Renal cortex interstitium (tissue), 15 donors: ENCODE data around the gene LCE3E. TPM values are rescaled to one million over a fixed set of nuclear protein-coding genes. Genes with fewer than 3 reads are reported as not detected.
"Not testable (repeated sequence)": the region's sequence is repeated elsewhere in the genome, so short reads cannot be mapped to it uniquely, and the experiment has no call there.

Experiments used
- DNase-seq, 11 donors: peaks; one replicate each; pipeline ENCODE4 v3.0.0-alpha.2; 2013; ENCODE audit warnings: low read depth in 9 of 11, low spot score in 4 of 11; ENCODE audit errors: extremely low read depth in 1 of 11
- long read RNA-seq, 16 experiments: transcript quantifications; one replicate each; lab custom pipeline, GENCODE V29; 2026
- polyA plus RNA-seq, 3 donors: library from polyadenylated mRNA; unstranded; fragments of 120-200 nt; gene quantifications; one replicate each; pipeline ENCODE4 v1.2.1, GENCODE V29; 2013; ENCODE audit not compliant: insufficient read length in 3 of 3

The LCE3E gene, protein sequence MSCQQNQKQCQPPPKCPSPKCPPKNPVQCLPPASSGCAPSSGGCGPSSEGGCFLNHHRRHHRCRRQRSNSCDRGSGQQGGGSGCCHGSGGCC
- not detected for polyA plus RNA-seq
- long read RNA-seq, donor 1 = 0 reads
- long read RNA-seq, donor 2 = 0 reads
- long read RNA-seq, donor 3 = 0 reads
- long read RNA-seq, donor 4 = 0 reads
- long read RNA-seq, donor 5 = 0 reads
- long read RNA-seq, donor 6 = 0 reads
- long read RNA-seq, donor 7 = 0 reads
- long read RNA-seq, donor 8 = 0 reads
- long read RNA-seq, donor 9 = 0 reads
- long read RNA-seq, donor 10 = 0 reads
- long read RNA-seq, donor 11 = 0 reads
- long read RNA-seq, donor 12 = 0 reads
- long read RNA-seq, donor 13 = 0 reads
- long read RNA-seq, donor 14 = 0 reads
- long read RNA-seq, donor 15 = 0 reads
- long read RNA-seq, donor 16 = 0 reads

DNA sequence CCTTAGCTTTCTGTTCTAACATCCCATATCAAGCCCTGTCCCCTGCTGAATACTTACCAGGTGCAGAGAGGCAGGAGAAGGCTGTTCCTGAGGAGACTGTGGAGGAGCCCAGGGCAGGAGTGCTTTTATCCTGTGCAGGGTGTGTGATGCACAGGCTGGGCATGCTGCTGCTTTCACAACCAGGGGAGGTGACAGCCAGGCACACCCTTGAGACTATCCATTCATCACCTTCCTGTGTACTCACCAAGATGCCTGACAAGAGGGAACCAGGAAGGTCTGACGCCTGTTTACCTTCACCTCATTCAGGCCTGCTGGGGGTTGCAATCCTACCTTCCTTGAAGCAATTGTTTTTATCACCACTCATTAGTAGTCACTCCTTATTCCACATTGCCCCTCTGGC, at the start of gene LCE3E:
Gene LCE3E, minus strand, starts transcription at position 100 of the 400 bp plus-strand sequence. CDS start 572 bp downstream, outside the sequence.
- DNase-seq = no peak

DNA sequence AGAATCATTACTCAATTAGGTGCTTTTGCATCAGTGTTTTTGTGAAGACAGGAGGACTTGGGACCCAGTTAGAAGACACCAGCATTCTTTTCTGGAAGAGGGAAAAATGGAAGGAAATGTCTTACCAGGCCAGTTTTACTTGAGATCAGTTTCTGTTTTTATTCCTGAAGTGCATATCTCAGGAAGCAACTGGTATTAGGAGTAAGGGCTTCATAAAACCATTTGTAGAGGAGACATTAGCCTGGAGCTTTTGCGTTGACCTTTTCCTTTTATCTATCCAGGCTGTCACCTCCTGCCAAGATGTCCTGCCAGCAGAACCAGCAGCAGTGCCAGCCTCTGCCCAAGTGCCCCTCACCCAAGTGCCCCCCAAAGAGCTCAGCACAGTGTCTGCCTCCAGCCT, 46.9 kb upstream of the LCE3E start, which contains the start of gene LCE3B:
Gene LCE3B, plus strand, starts transcription at position 301 of the 400 bp plus-strand sequence. Its CDS starts 0 bp downstream, at position 301.
- no peak for DNase-seq

DNA sequence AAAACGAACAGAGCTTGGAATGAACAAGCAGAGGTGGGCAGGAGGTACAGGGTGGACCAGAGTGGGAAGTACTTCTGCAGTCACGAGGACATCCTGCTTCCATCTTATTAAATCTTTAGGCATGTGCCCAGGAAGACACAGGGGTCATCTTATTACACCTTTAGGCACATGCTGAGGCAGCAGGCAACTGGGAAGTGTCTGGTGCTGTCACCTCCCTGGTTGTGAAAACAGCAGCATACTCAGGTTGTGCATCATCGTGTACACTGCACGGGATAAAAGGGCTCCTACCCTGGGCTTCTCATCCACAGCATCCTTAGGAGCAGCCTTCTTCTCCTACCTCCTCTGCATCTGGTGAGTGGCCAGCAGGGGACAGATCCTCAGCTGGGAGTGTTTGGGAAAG, 33.4 kb upstream of the LCE3E start, which contains the start of gene LCE3C:
Gene LCE3C, plus strand, starts transcription at position 301 of the 400 bp plus-strand sequence. CDS start 498 bp downstream, outside the sequence.
- DNase-seq = no peak

DNA sequence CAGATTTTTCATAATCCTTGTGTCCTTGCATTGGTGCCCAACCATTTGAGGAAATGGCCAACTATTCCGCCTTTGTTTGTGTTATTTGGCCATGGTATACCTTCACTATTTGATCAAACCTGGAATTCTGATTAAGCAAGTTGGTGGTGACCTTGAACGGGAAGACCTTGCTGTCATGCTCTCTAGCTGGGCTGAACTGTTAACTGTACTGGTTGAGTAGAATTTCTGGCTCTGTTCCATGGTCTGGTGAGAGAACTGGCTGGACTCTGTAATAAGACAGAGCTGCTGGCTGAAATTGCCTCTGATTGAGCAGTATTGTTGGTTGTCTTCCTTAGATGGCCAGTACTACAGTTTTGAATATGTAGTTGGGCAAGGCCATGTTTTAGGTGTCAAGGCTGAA, 30.4 kb upstream of the LCE3E start:
- DNase-seq = no peak

DNA sequence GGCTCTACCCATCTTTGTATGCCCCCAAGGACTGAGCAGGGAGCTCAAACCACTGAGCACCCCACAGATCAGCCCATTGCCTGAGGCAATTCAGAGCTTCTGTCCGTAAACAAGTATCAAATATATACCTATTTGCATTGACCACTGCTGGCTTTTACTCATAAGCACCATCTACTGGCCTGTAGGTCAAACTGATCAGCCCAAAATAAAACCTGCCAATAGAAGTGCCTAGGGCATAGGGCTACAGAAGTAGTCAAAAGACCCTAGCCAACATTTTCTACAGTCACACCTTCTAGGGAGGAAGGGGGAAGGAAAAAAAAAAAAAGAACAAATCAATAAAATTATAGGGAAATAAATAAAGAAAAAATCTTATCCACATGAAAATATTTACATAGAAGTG, 19.0 kb upstream of the LCE3E start:
- no peak for DNase-seq

DNA sequence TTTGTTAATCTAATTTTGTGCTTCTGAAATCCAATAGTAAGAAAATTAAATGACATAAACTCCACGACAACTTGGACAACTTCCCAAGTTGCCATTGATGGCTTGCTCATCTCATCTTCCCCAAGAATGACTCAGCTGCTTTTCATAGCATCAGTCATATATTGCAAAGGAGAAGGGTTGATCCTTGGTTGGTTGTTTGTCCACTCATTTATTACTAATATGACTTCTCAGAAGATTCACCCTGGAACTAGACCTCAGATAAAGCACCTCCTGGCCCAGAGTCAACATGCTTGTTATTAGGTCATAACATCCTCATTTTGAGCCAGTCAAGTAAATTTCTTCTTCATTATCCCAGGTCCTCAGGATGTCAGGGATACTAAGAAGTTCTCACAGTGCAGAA, 16.1 kb upstream of the LCE3E start:
- DNase-seq = no peak

DNA sequence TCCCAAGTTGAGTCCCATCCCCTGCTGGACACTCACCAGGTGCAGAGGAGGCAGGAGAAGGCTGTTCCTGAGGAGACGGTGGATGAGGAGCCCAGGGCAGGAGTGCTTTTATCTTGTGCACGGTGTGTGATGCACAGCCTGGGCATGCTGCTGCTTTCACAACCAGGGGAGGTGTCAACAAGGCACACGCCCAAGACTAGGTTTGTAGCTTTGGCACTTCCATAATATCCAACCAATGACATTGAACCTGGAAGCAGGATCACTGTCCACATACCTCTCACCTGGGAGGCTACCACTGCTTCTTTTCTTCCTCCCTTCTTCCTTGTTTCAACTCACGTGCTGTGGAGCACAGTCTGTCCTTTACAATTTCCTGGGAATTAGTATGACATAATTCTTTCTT, 13.9 kb upstream of the LCE3E start, which contains the start of gene LCE3D:
Gene LCE3D, minus strand, starts transcription at position 84 of the 400 bp plus-strand sequence. CDS start 580 bp downstream, outside the sequence.
- DNase-seq = no peak

DNA sequence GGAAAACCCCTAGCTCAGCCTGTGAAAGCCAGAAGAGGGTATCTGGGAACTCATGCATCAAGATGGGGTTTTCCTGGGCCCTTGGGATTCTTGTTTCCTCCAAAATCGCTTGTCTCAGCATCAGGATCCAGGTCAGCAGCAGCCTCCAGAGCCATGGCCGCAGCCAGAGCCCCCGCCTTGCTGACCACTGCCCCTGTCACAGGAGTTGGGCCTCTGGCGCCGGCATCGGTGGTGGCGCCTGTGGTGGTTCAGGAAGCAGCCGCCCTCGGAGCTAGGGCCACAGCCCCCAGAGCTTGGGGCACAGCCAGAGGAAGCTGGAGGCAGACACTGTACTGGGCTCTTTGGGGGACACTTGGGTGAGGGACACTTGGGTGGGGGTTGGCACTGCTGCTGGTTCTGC, 12.9 kb upstream of the LCE3E start:
- DNase-seq = not testable (repeated sequence)

DNA sequence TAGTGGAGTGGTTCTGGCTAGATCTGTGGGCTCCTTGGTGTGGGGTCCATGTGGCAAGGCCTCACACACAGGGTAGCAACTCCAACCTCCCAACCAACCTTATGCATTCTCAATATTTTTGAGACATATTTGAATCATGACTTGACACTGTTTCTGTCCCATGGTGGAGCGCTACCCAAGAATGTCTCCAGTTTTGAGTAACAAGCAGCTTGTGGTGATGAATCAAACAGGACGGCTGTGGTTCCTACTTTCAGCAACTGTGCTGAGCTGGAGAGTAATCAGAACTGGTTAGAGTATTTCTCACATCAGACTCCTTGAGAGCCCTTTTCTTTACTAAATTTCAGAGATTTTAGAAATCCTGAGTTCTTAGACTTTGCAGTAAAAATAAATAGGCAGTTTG, 10.6 kb upstream of the LCE3E start:
- DNase-seq = no peak

DNA sequence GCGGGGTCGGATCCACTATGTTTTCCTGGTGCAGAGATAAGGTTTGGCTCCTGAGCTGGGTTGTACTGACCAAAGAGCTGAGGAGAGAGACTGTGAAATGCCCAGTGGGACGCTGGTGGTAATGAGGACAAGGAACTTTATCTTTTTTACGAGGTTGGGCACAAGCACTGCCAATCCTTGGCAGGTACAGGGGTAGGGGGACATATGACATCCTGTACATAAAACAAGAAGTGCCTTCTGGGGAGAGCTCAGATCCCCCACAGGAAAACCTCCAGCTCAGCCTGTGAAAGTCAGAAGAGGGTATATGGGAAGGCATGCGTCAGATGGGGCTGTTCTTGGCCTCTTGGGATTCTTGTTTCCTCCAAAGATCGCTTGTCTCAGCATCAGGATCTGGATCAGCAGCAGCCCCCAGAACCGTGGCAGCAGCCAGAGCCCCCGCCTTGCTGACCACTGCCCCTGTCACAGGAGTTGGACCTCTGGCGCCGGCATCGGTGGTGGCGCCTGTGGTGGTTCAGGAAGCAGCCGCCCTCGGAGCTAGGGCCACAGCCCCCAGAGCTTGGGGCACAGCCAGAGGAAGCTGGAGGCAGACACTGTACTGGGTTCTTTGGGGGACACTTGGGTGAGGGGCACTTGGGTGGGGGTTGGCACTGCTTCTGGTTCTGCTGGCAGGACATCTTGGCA, 905 bp downstream of the LCE3E start:
- DNase-seq = no peak

DNA sequence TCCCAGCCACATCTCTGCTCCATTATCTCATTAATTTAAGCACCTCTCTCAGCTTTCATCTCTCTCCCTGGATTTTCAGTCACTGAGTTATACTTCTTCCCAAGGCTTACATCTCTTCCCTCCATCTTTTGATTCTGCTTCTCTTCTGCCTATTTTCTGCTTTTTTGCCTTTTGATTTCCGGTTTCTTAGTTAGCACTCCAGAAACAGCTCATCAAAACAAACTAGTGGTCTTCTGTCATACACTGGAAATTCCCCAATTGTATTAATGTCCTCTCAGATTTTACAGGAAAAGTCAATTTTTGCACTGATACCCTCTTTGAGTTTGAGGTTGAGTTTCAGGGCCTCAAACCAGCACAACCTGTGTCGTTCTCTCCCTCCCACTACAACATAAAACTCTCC, 1.5 kb downstream of the LCE3E start:
- DNase-seq = no peak

DNA sequence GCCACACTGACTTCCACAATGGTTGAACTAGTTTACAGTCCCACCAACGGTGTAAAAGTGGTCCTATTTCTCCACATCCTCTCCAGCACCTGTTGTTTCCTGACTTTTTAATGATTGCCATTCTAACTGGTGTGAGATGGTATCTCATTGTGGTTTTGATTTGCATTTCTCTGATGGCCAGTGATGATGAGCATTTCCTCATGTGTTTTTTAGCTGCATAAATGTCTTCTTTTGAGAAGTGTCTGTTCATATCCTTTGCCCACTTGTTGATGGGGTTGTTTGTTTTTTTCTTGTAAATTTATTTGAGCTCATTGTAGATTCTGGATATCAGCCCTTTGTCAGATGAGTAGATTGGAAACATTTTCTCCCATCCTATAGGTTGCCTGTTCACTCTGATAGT, 18.2 kb downstream of the LCE3E start:
- DNase-seq = not testable (repeated sequence)

DNA sequence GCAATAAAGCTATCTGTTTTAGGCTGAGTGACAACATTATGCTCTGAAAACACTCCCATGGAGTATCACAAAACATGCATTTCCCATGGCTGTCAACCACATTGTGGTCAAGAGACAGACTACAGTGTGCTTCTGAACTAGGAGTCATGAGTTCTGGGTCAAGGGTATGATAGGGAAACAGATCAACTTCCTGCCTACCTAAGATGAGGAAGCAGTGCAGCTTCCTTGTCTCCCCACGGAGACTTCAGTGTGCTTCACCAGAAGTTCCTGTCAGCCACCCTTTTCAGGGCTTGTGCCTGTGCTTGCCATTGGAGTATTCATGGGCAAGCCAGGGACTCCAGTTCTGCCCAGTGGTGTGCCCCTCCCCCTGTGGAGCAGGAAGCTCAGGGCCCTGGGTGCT, 19.9 kb downstream of the LCE3E start:
- no peak for DNase-seq

DNA sequence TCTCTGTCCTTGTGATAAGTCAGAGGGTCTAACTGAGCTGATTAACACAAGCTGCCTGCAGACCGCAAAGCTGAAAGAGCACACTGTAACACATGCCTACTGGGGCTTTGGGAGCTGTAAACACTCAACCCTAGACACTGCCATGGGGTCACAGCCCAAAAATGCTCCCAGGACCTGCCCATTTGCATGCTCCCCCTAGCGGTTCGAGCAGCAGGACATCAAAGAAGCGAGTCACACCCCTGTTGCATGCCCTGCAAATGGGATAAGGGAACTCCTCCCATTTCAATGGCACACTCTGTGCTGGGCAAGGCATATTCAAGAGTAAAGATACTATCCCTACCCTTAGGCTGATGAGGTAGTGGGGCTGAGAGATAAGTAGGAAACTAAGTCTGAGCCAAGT, 22.8 kb downstream of the LCE3E start:
- no peak for DNase-seq

DNA sequence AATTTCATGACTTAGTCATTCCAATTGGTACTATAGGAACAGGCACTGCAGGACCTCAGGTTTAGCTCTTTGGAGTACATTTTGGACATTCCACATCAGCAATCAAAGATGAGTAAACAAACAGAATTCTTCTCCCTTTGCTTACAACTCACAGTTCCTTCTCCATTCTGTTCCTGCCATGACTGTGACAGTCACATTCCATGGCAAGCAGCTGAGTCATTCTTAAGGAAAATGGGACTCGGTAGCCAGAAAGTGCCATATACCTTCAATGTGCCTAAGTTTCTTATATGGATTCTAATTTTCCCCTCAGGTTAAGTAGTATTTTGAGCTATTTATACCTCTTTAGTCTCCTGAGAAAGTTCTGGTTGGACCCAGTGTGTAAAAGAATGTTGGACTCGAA, 26.7 kb downstream of the LCE3E start:
- DNase-seq = no peak

DNA sequence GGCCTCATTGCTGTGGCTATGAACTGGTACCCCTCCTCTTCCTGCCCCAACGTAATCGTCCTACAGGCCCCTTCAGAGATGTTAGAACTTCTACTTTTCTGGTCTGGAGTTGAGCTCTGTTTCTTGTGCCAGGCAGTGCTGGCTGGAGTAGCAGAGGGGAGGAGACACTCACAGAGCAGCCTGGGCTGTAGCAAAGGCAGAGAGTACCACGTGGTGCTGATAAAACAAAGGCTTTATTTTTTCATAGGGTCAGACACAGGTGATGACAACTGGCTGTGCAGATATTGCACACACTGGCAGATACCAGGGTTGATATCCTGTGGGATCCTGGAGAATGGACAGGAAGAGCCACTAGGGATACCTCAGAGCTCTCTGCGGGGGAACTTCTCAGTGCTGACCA, 29.1 kb downstream of the LCE3E start:
- no peak for DNase-seq

DNA sequence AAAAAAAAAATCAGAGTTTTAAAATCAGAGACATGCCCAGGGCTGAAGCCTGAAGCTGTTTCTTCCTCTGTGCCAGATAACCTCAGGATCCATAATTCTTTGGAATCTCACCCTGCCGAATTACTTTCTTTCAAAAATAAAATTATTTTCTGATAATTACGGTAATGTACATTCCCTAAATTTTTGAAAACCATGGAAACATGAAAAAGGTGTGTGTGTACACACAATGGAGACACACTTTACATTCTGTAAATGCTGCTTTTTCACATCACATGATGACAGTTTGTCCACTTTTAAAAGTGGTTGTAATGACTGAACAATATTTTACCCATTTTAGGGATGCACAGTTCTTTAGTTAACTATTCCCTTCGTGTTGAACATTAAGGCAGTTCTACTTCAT, 30.8 kb downstream of the LCE3E start:
- DNase-seq = no peak

DNA sequence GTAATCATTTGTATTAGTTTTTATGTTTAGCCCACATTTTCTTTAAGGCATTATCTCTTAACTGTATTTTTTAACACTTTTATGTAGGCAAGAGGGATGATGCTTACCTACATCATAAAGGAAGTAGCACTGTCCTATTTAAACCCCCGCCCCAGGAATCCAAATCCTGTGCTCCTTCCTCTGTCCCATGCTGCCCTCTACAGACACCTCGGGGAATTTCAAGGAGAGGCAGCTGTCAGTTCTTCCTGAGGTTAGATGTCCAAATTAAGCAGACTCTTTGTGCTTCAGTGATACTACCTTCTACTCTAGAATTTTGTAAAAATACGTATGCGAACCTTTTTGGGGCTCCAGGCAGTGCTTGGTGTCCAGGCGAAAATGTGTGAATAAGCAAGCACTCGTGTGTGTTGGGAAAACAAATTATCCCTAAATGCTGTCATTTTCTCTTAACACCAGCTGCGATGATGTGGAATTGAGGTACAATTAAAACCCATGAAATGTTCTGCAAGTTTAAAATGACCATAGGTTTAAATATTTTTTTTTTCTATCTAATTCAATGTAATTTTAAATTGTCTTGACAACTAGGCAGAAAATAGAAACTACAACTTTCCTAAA, 33.1 kb downstream of the LCE3E start:
- DNase-seq = peak in 6 of 11 donors; percentile 1 to 20 (median 8)

DNA sequence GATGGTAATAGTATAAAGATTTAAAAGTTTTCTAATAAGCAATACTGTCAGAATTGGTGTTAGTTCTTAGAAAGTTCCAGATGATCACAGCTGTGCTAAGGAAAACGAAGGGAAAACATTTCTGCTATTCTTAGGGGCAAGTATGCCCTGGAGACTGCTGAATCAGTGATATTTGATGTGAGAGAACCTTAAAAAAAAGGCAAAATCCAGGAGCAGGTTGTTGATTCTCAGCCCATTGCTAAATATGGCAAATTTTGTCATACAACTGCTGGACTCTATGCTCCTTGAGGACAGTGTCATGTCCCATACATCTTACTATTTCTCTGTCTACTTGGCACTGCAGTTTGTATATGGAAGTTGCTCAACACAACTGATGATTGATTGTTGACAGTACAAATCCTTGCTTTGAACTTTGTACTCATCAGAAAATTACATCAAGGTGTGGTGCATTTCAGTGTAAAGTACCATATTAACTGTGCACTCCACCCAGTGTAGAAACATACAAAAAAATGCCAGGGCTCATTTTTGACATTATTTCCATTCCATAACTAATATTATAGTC, 41.4 kb downstream of the LCE3E start:
- DNase-seq = no peak
